Skin of body (tissue), 2 donors: Measurements from ENCODE around the gene EXPH5. TPM values are rescaled to one million over a fixed set of nuclear protein-coding genes. Genes with fewer than 3 reads are reported as not detected.

Source experiments
- DNase-seq: peaks from one replicate; lab custom pipeline; 2025; lab: John Stamatoyannopoulos, UW
- total RNA-seq: library from RNA; depleted of rRNA; stranded (reverse); fragments of >200 nt; gene quantifications from one replicate; pipeline ENCODE4 v1.2.3, GENCODE V29; 2014

The EXPH5 gene
- total RNA-seq, 1 donor from 2014 or later: 17.6 TPM

GRCh38 chr11:108467091-108467823, 126.3 kb downstream of the EXPH5 start, which contains the start of gene C11orf65:
C11orf65 (minus strand) TSS chr11:108467529; CDS start chr11:108461559, 5,970 bp downstream.
- DNase-seq: peak; percentile 99

DNA sequence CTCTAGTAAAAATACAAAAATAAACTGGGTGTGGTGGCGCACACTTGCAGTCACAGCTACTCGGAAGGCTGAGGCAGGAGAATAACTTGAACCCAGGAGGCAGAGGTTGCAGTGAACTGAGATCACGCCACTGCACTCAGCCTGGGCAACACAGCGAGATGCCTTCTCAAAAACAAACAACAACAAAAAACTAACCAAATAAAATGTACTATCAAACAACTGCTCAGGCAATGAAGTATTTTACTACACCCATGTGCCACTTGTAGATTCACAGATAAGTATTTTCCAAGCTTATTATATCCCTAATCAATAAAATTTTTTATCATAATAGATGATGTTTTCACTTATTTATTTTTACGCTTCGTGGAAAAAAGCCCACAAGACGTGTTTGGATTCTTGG, 127.2 kb downstream of the EXPH5 start:
- DNase-seq: peak; percentile 36

Other genes starting within 250 kb of the EXPH5 start
- gene C11orf65, start 126.2 kb downstream of the EXPH5 start, total RNA-seq: 1.5 TPM
- 49.1 TPM for gene POGLUT3, start 95.4 kb downstream of the EXPH5 start, total RNA-seq
- gene DDX10, start 71.3 kb upstream of the EXPH5 start, total RNA-seq: 23.8 TPM